NB4 (cell line): ENCODE data around the gene ANKLE1.
"Not testable (repeated sequence)": the region's sequence is repeated elsewhere in the genome, so short reads cannot be mapped to it uniquely, and the experiment has no call there.

ENCODE experiments used
- DNase-seq: peaks from one replicate; pipeline ENCODE4 v3.0.0; 2010; ENCODE audit warnings: low read depth
- H3K4me3 ChIP-seq: one replicate; pipeline ENCODE4 v1.5.1; 2011; ENCODE audit warnings: mild to moderate bottlenecking, low read depth, low read length, moderate library complexity
- CTCF ChIP-seq: IDR thresholded peaks from one replicate; pipeline ENCODE4 v1.5.1; 2012; ENCODE audit warnings: low read depth, low read length
- MYC ChIP-seq: IDR thresholded peaks from 2 replicates; pipeline ENCODE4 v1.6.1; 2011; ENCODE audit warnings: low read depth, low read length
- POLR2A ChIP-seq: IDR thresholded peaks from 2 replicates; pipeline ENCODE4 v1.6.1; 2011; ENCODE audit warnings: mild to moderate bottlenecking; ENCODE audit not compliant: insufficient read length; ENCODE audit errors: extremely low read depth
- TF ChIP-seq, protein P1 (sequence below): IDR thresholded peaks from 2 replicates; pipeline ENCODE4 v1.6.1; 2011; ENCODE audit warnings: low read depth, low read length

Gene ANKLE1

GRCh38 chr19:17266026-17266425 lies 15.7 kb upstream of the ANKLE1 start:
- no peak for TF ChIP-seq POLR2A
- TF ChIP-seq, protein P1, sequence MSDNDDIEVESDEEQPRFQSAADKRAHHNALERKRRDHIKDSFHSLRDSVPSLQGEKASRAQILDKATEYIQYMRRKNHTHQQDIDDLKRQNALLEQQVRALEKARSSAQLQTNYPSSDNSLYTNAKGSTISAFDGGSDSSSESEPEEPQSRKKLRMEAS: no peak
- TF ChIP-seq MYC: no peak
- TF ChIP-seq CTCF: no peak
- no peak overlapping the region for H3K4me3 ChIP-seq
- DNase-seq: no peak

GRCh38 chr19:17266589-17266974 lies 15.1 kb upstream of the ANKLE1 start:
- peak; percentile 33 for DNase-seq
- no peak overlapping the region for H3K4me3 ChIP-seq
- TF ChIP-seq CTCF (no peak), MYC (no peak), POLR2A (no peak)
- TF ChIP-seq, protein P1: no peak

GRCh38 chr19:17266975-17267788 lies 14.5 kb upstream of the ANKLE1 start, which contains the start of gene BABAM1:
Gene BABAM1, plus strand, starts transcription at chr19:17267443. Its CDS starts 1,364 bp downstream, at chr19:17268807.
- H3K4me3 ChIP-seq: peak within 1 kb of the TSS; percentile 88
- peak; percentile 49 for TF ChIP-seq MYC
- TF ChIP-seq POLR2A: peak; percentile 67
- TF ChIP-seq CTCF: no peak
- TF ChIP-seq, protein P1: peak; percentile 65
- DNase-seq: peak; percentile 99

GRCh38 chr19:17268754-17269153 lies 12.9 kb upstream of the ANKLE1 start:
- peak overlapping the region; percentile 16 for H3K4me3 ChIP-seq
- DNase-seq: no peak
- no peak for TF ChIP-seq CTCF
- TF ChIP-seq MYC: no peak
- TF ChIP-seq, protein P1: no peak
- TF ChIP-seq POLR2A: no peak

DNA sequence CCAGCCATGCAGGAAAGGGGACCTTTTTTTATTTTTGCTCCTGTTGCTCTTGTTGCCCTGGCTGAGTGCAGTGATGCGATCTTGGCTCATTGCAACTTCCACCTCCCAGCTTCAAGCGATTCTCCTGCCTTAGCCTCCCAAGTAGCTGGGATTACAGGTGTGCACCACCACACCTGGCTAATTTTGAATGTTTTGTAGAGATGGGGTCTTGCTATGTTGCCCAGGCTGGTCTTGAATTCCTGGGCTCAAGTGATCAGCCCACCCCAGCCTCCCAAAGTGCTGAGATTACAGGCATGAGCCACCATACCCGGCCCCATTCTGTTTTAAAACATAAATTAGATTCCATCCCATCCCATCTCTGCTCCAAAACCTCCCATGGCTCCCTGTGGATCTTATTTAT lies 6.8 kb upstream of the ANKLE1 start:
- DNase-seq, H3K4me3 ChIP-seq: not testable (repeated sequence)

GRCh38 chr19:17275441-17276175 lies 6.1 kb upstream of the ANKLE1 start:
- no peak for TF ChIP-seq CTCF
- TF ChIP-seq POLR2A: no peak
- no peak for TF ChIP-seq MYC
- TF ChIP-seq, protein P1: no peak
- no peak overlapping the region for H3K4me3 ChIP-seq
- DNase-seq: no peak
